Ishikawa (cell line): ENCODE results near the gene PLXNA4.

Experiments
- CEBPB ChIP-seq: IDR thresholded peaks from 2 replicates; pipeline ENCODE4 v1.6.1; 2012
- CREB1 ChIP-seq: IDR thresholded peaks from 2 replicates; pipeline ENCODE4 v1.6.1; 2012; ENCODE audit warnings: low read depth
- EGR1 ChIP-seq: IDR thresholded peaks from 2 replicates; pipeline ENCODE4 v1.6.1; 2012
- EP300 ChIP-seq: IDR thresholded peaks from 2 replicates; pipeline ENCODE4 v1.6.1; 2012; ENCODE audit warnings: borderline replicate concordance
- FOXM1 ChIP-seq: IDR thresholded peaks from 2 replicates; pipeline ENCODE4 v1.6.1; 2012; ENCODE audit warnings: low read depth, borderline replicate concordance
- MAX ChIP-seq: IDR thresholded peaks from 2 replicates; pipeline ENCODE4 v1.6.1; 2012
- NFIC ChIP-seq: IDR thresholded peaks from 2 replicates; pipeline ENCODE4 v1.6.1; 2012
- RAD21 ChIP-seq: IDR thresholded peaks from 2 replicates; pipeline ENCODE4 v1.6.1; 2012; ENCODE audit warnings: low read depth
- REST ChIP-seq: IDR thresholded peaks from 2 replicates; pipeline ENCODE4 v1.6.1; 2012; ENCODE audit warnings: low read depth, mild to moderate bottlenecking
- TAF1 ChIP-seq: IDR thresholded peaks from 2 replicates; pipeline ENCODE4 v1.6.1; 2012; ENCODE audit warnings: low read depth, mild to moderate bottlenecking
- TCF12 ChIP-seq: IDR thresholded peaks from 2 replicates; pipeline ENCODE4 v1.6.1; 2012; ENCODE audit warnings: low read depth
- TEAD4 ChIP-seq: IDR thresholded peaks from 2 replicates; pipeline ENCODE4 v1.6.1; 2012
- USF1 ChIP-seq: IDR thresholded peaks from 2 replicates; pipeline ENCODE4 v1.6.1; 2012
- YY1 ChIP-seq: IDR thresholded peaks from 2 replicates; pipeline ENCODE4 v1.6.1; 2012; ENCODE audit warnings: low read depth
- ZBTB7A ChIP-seq: IDR thresholded peaks from 2 replicates; pipeline ENCODE4 v1.6.1; 2012; ENCODE audit warnings: low read depth

Gene PLXNA4

GRCh38 chr7:132404261-132404660 lies 172.0 kb downstream of the PLXNA4 start:
- TF ChIP-seq YY1 (no peak), FOXM1 (no peak), NFIC (no peak), ZBTB7A (no peak)

GRCh38 chr7:132403465-132404110 lies 172.7 kb downstream of the PLXNA4 start:
- no peak for TF ChIP-seq CEBPB
- TF ChIP-seq EP300 = no peak
- TF ChIP-seq ZBTB7A = no peak
- TF ChIP-seq MAX = no peak
- TF ChIP-seq TEAD4 = no peak
- TF ChIP-seq TAF1 = no peak
- no peak for TF ChIP-seq NFIC
- no peak for TF ChIP-seq YY1
- no peak for TF ChIP-seq CREB1
- TF ChIP-seq FOXM1 = no peak
- no peak for TF ChIP-seq TCF12
- TF ChIP-seq RAD21 = no peak
- no peak for TF ChIP-seq EGR1
- TF ChIP-seq REST = no peak
- no peak for TF ChIP-seq USF1

- TF ChIP-seq CEBPB = no peak
- no peak for TF ChIP-seq EGR1
- no peak for TF ChIP-seq ZBTB7A
- TF ChIP-seq REST = no peak
- TF ChIP-seq YY1 = no peak
- no peak for TF ChIP-seq MAX
- no peak for TF ChIP-seq TCF12
- TF ChIP-seq CREB1 = no peak
- no peak for TF ChIP-seq USF1
- no peak for TF ChIP-seq NFIC
- TF ChIP-seq TAF1 = no peak
- no peak for TF ChIP-seq RAD21
- TF ChIP-seq TEAD4 = no peak
- no peak for TF ChIP-seq EP300
- no peak for TF ChIP-seq FOXM1
These were observed 173.5 kb downstream of the PLXNA4 start for GRCh38 chr7:132402751-132403245.

GRCh38 chr7:132402096-132402495 lies 174.2 kb downstream of the PLXNA4 start:
- TF ChIP-seq ZBTB7A (no peak), YY1 (no peak), EGR1 (no peak), REST (no peak), CREB1 (no peak), USF1 (no peak), FOXM1 (no peak), TAF1 (no peak)
